Smooth muscle cell (in vitro differentiated cells): ENCODE data around the gene RPRM. TPM values are rescaled to one million over a fixed set of nuclear protein-coding genes. Genes with fewer than 3 reads are reported as not detected.

Source experiments
- DNase-seq: peaks from one replicate; lab custom pipeline; 2025; ENCODE audit not compliant: unreplicated experiment; lab: John Stamatoyannopoulos, UW
- H2AFZ ChIP-seq: fragments of 200-600 bp; sonication (generic); 2 replicates; pipeline ENCODE4 v1.6.0; 2016; ENCODE audit warnings: antibody characterized with exemption, low read depth, mild to moderate bottlenecking
- H3F3A ChIP-seq: fragments of 200-600 bp; sonication (generic); 2 replicates; pipeline ENCODE4 v1.6.0; 2017; ENCODE audit warnings: antibody characterized with exemption, low read depth
- H3K27ac ChIP-seq: fragments of 200-600 bp; sonication (generic); 2 replicates; pipeline ENCODE4 v1.5.1; 2016; ENCODE audit warnings: low read depth, mild to moderate bottlenecking
- H3K27me3 ChIP-seq: fragments of 200-600 bp; sonication (generic); 2 replicates; pipeline ENCODE4 v1.6.1; 2016; ENCODE audit warnings: low read depth, mild to moderate bottlenecking
- H3K36me3 ChIP-seq: fragments of 200-600 bp; sonication (generic); 2 replicates; pipeline ENCODE4 v1.5.1; 2016; ENCODE audit warnings: low read depth
- H3K4me1 ChIP-seq: fragments of 200-600 bp; sonication (generic); 2 replicates; pipeline ENCODE4 v1.5.1; 2016; ENCODE audit warnings: low read depth
- H3K4me2 ChIP-seq: fragments of 200-600 bp; sonication (generic); 2 replicates; pipeline ENCODE4 v1.6.0; 2016; ENCODE audit warnings: mild to moderate bottlenecking
- H3K4me3 ChIP-seq: fragments of 200-600 bp; sonication (generic); 2 replicates; pipeline ENCODE4 v1.5.1; 2016; ENCODE audit warnings: mild to moderate bottlenecking
- H3K79me2 ChIP-seq: fragments of 200-600 bp; sonication (generic); 2 replicates; pipeline ENCODE4 v1.6.0; 2016; ENCODE audit warnings: low read depth, mild to moderate bottlenecking
- H3K9ac ChIP-seq: fragments of 200-600 bp; sonication (generic); 2 replicates; pipeline ENCODE4 v1.6.0; 2016; ENCODE audit warnings: low read depth
- H3K9me3 ChIP-seq: fragments of 200-600 bp; sonication (generic); replicated peaks from 2 replicates; pipeline ENCODE4 v1.5.1; 2016; ENCODE audit warnings: low read depth
- H4K20me1 ChIP-seq: fragments of 200-600 bp; sonication (generic); 2 replicates; pipeline ENCODE4 v1.6.0; 2016; ENCODE audit warnings: low read depth
- WGBS: methylation state at CpG from one replicate; pipeline ENCODE4 v1.1.7; 2016; ENCODE audit warnings: low lambda C conversion rate; 5-methylcytosine and 5-hydroxymethylcytosine counted together
- polyA plus RNA-seq: library from polyadenylated mRNA; unstranded; fragments of >200 nt; fragmentation: Nextera tagmentation; extraction: Ambion mirVana; gene quantifications from 2 replicates; pipeline ENCODE4 v1.2.1, GENCODE V29; 2016
- small RNA-seq: library from RNA; depleted of rRNA; stranded (forward); fragments of <200 nt; gene quantifications from one replicate; pipeline ENCODE3, GENCODE V24; 2014
- total RNA-seq: library from RNA; depleted of rRNA; stranded (reverse); fragments of >200 nt; gene quantifications from 2 replicates; pipeline ENCODE4 v1.2.3, GENCODE V29; 2014
- TF ChIP-seq, protein P1 (sequence below): fragments of 200-600 bp; sonication (generic); IDR thresholded peaks from 2 replicates; pipeline ENCODE4 v1.5.1; 2017; ENCODE audit warnings: borderline replicate concordance, mild to moderate bottlenecking, antibody characterized with exemption; ENCODE audit not compliant: insufficient read depth, poor library complexity, severe bottlenecking

Gene RPRM
- total and polyA plus RNA-seq, 2 experiments from 2014 or later = 0.13 TPM; not detected in 1

DNA sequence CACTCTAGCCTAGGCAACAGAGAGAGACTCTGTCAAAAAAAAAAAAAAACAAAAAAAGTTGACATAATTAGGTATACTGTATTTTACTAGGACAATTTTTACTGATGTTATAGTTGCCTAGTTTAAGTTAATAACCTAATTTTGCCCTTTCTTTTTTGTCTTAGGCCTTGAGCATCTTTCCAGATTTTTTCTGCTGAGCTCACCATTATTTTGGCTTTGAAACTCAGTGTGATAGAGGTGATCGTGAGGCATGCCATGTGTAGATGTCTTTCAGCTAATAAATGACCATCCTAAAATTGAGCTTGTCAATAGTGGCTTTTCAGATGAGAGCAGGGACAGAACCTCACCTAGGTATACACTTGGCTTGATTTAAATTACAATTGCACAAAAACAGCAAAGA is 47.4 kb downstream of the RPRM start:
- Histone ChIP-seq H3K4me1 (no peaks in the 10 kb centered on the region), H4K20me1 (no peaks in the 10 kb centered on the region), H3F3A (no peaks in the 10 kb centered on the region), H3K4me3 (no peak overlapping the region), H3K9ac (no peak overlapping the region), H3K27ac (no peak overlapping the region), H3K4me2 (no peak overlapping the region), H3K9me3 (no peaks in the 10 kb centered on the region), H3K27me3 (no peaks in the 10 kb centered on the region), H2AFZ (no peak overlapping the region), H3K36me3 (no peaks in the 10 kb centered on the region), H3K79me2 (no peaks in the 10 kb centered on the region)
- WGBS = 100% methylated on average over 1 of the region's 1 CpG
- no peak for DNase-seq
- TF ChIP-seq, protein P1, sequence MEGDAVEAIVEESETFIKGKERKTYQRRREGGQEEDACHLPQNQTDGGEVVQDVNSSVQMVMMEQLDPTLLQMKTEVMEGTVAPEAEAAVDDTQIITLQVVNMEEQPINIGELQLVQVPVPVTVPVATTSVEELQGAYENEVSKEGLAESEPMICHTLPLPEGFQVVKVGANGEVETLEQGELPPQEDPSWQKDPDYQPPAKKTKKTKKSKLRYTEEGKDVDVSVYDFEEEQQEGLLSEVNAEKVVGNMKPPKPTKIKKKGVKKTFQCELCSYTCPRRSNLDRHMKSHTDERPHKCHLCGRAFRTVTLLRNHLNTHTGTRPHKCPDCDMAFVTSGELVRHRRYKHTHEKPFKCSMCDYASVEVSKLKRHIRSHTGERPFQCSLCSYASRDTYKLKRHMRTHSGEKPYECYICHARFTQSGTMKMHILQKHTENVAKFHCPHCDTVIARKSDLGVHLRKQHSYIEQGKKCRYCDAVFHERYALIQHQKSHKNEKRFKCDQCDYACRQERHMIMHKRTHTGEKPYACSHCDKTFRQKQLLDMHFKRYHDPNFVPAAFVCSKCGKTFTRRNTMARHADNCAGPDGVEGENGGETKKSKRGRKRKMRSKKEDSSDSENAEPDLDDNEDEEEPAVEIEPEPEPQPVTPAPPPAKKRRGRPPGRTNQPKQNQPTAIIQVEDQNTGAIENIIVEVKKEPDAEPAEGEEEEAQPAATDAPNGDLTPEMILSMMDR = no peak

Small RNAs within 50 kb of the gene (small RNA-seq; reads per million reads assigned to genes)
- not detected for gene RF00275
